ENCODE measurements around the gene HEXIM1.

DNA sequence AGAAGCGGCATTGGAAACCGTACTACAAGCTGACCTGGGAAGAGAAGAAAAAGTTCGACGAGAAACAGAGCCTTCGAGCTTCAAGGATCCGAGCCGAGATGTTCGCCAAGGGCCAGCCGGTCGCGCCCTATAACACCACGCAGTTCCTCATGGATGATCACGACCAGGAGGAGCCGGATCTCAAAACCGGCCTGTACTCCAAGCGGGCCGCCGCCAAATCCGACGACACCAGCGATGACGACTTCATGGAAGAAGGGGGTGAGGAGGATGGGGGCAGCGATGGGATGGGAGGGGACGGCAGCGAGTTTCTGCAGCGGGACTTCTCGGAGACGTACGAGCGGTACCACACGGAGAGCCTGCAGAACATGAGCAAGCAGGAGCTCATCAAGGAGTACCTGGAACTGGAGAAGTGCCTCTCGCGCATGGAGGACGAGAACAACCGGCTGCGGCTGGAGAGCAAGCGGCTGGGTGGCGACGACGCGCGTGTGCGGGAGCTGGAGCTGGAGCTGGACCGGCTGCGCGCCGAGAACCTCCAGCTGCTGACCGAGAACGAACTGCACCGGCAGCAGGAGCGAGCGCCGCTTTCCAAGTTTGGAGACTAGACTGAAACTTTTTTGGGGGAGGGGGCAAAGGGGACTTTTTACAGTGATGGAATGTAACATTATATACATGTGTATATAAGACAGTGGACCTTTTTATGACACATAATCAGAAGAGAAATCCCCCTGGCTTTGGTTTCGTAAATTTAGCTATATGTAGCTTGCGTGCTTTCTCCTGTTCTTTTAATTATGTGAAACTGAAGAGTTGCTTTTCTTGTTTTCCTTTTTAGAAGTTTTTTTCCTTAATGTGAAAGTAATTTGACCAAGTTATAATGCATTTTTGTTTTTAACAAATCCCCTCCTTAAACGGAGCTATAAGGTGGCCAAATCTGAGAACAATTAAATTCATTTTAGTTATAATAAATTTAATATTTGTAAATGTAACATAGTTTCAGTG is 1.7 kb downstream of the HEXIM1 start:
- TF ChIP-seq POLR2A (IDR thresholded peaks at IDR 0.05; ENCODE audit: low read depth, low read length) (peak; percentile 64; the same call in 1 of the 2 replicates), POLR2AphosphoS5 (IDR thresholded peaks at IDR 0.05; ENCODE audit: low read depth, low read length) (peak; percentile 76), TAF1 (IDR thresholded peaks at IDR 0.05; ENCODE audit: low read depth, low read length) (peak; percentile 79; the same call in 1 of the 2 replicates), SPI1 (IDR thresholded peaks at IDR 0.05; ENCODE audit: low read depth, low read length) (peak; percentile 12; the same call in 1 of the 2 replicates), POU2F2 (IDR thresholded peaks at IDR 0.05; ENCODE audit: low read depth, low read length) (no peak)

Data from GM12891 (cell line).